Stimulated activated CD8-positive, alpha-beta memory T cell treated with anti-CD3 and anti-CD28 coated beads, Interleukin-12 subunit alpha, Interleukin-12 subunit beta, amount 100 ng/mL, for 24 hours (primary cell): Measurements from ENCODE around the gene KRTAP10-9.
"Not testable (repeated sequence)": the region's sequence is repeated elsewhere in the genome, so short reads cannot be mapped to it uniquely, and the experiment has no call there.

Experiments
- DNase-seq: peaks from one replicate; pipeline ENCODE4 v3.0.0-alpha.2; 2020; ENCODE audit errors: extremely low read depth

Gene KRTAP10-9

GRCh38 chr21:44614961-44615391, 11.9 kb upstream of the KRTAP10-9 start:
- DNase-seq, result no peak

GRCh38 chr21:44615466-44615865, 11.4 kb upstream of the KRTAP10-9 start:
- DNase-seq, result no peak

DNA sequence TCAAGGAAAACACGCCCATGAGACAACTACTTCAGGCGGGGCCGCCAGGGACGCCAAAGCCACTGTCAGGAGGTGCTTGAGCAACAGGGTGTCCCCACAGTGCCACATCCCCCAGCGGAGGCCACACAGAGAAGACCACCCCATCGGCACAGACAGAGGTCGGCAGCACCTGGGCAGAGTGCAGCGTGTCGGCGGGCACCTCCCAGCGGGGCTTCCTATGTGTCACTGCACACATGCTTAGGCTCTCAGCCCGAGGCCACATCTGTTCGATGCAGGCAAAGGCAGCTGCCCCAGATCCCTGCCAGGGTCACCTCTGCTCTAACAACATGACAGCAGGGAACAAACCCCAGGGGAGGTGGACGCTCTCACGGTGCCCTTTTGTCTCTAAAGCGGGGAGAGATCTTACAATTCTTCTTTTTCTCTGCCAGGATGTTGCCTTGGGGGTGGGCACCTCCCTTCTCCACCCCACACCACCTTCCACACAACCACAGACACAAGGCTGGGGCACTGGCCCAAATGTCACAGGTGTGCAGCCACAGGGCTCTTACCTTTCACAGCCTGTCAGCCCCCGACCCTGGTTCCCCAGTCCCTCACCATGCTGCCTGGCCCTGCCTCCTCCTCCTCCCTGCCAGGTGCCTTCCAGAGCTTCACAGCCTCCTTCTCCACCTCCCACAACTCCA, 10.8 kb upstream of the KRTAP10-9 start:
- no peak for DNase-seq

DNA sequence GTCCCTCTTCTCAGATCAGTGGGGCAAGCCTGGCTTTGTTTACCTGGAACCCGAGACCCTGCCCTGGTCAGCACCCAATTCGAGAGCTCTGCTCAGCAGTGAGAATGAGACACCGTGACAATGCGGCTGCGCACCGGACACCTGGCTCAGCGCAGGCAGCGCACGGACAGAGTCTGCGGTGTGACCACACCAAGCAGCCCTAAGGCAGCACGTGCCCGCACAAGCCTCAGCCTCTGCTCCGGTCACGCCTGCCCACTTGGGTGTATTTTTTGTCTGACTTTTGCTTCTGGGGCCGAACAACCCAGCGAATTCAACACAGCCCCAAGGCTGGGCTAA, 10.3 kb upstream of the KRTAP10-9 start:
- no peak for DNase-seq

DNA sequence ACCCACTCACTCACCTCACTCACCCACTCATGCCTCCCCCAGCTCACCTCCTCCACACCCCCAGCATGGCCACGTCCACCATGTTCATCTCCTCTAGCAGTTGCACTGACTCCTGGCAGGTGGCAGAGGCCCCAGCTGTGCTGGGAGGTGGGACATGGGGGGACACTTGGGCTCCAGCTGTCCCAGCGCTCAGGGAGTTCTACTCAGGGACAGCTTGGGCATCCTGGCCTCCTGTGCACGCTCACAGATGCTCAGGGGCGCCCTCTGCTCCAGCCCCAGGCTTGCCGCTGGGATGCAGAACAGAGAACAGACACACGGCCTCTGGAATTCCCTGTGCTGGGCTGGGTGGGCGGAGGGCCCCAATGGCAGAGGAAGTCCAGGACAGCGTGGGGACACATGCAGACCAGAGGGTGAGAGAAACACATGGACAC, 9.8 kb upstream of the KRTAP10-9 start:
- DNase-seq, result no peak

DNA sequence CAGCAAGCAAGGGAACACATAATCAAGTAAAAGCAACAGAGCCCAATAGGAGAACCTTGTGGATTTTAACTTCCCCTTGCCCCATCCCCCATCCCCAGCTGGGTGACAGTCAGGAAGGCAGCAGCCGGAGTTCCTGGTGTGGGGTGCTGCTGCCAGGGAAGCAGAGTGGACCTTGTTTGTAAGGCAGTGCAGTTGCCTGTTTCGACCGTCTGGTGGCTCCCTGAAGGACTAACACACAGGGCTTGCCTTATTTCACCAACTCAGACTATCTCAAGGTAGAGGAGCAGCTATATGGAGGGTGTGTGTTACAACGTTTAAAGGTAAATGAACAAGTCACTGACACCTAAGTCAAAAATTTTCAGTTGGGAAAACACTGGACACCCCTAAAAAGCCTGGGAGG, 8.4 kb upstream of the KRTAP10-9 start:
- DNase-seq, result no peak

- DNase-seq, result peak; percentile 12
Measured at GRCh38 chr21:44618909-44619308, 8.0 kb upstream of the KRTAP10-9 start.

- DNase-seq, result no peak
Measured at GRCh38 chr21:44619886-44620285, 7.0 kb upstream of the KRTAP10-9 start.

- no peak for DNase-seq
Measured at GRCh38 chr21:44623575-44623974, 3.3 kb upstream of the KRTAP10-9 start.

DNA sequence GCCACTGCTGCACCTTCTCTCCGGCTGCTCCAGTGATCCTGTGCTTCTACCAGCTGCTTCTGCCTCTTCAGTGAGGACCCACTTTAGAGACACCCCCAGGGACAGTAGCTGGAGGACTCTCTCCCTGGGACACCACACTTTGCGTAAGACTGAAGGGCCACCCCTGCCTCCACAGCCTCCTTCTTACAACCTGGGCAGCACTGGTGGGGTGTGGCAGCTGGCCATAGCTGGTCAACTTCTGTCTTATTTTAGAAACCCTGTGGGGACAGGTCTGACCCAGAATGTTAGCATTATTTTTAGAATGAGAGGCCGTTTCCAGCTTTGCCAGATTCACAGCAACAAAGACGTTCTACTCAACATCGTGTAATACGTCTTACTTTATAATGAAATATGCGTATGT, 1.1 kb upstream of the KRTAP10-9 start:
- no peak for DNase-seq

DNA sequence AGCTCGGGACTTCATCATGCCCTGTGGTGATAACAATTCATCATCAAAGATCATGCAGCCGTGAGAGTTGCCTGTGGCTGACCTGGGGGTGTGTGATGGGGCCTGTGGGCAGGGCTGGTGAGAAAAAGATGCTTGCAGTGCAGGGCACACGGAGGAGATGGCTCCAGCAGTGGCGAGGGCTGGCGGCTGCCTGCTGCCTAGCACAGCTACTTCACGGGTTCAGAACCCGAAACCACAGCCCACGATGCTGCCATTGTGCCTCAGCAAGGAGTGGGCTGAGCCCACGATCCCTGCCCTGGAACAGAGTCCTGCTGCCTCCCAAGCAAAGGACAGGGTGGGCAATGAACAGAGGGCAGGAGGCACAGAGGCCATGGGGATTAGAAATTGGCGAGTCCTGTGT, 631 bp upstream of the KRTAP10-9 start:
- DNase-seq, result no peak

- DNase-seq, result not testable (repeated sequence)
Measured at GRCh38 chr21:44627181-44627822, 409 bp downstream of the KRTAP10-9 start.

DNA sequence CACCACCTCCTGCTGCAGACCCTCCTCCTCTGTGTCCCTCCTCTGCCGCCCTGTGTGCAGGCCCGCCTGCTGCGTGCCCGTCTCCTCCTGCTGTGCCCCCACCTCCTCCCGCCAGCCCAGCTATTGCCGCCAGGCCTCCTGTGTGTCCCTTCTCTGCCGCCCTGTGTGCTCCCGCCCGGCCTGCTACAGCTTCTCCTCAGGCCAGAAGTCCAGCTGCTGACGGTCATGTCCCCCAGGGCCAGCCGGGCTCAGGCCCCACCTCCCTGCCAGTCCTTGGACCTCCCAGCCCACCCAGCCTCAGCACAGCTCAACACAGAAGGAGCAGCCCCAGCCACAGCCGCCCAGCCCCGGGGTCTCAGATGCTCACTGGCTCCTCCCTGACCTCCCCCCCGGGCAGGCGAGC, 939 bp downstream of the KRTAP10-9 start:
- DNase-seq, result not testable (repeated sequence)

DNA sequence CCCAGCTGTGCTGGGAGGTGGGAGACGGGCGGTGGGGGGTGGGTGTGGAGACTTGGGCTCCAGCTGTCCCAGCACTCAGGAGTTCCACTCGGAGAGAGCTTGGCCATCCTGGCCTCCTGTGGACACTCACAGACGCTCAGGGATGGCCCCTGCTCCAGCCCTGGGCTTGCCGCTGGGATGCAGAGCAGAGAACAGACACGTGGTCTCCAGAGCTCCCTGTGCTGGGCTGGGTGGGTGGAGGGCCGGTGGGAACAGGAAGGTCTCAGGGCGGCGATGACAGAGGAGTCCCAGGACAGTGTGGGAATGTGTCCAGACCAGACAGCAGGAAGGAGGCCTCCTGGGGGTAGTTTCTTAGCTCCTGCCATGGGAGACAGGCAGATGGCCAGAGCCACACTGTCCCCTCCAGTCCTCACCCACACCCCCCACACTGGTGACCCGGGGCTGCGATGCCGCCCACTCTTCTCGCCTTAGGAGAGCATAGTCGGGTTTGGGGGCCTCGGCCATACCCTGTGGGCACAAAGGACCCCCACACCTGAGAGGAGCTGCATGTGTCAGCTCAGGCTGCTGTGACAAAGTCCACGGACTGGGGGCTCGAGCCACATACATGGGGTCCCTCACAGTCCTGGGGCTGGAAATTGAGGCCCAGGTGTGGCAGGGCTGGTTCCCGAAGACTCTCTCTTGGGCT, 2.0 kb downstream of the KRTAP10-9 start:
- no peak for DNase-seq

- DNase-seq, result no peak
Measured at GRCh38 chr21:44630440-44630839, 3.5 kb downstream of the KRTAP10-9 start.

- DNase-seq, result no peak
Measured at GRCh38 chr21:44632067-44632466, 5.2 kb downstream of the KRTAP10-9 start.

DNA sequence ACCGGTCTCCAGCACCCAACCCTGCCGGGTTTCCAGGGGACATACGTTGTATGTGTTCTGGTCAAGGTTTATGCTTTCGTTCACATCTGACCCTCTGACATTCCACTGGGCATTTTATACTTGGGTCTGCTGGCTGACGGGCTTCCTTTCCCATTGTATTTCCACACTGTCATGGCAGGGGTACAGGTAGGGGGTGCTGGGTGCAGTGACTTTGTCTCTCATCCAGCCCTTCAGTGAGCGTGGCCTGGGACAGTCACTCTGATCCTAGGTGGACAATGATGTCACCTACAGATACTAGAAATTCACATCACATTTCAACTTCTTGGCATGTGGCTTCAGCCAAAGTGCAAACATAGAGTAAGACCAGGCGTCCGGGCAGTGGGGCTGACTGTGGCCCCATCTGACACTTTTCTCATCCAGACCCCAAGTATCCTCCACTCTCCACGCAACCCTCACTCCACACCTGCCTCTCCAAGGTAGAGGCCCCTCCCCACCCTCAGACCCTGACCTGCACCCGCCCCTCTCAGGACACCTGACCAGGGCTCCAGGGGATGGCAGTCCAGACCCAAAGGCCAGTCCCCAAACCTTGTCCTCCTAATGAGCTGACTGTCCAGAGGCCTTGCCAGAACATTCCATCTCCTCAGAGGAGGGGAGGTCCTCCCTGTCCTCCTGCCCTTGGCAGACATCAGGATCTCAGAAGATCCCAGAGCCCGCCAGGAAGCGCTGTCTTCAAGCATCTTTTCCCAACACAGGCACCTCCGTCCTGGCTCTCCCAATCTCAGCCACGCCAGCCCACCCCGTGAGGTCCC, 9.5 kb downstream of the KRTAP10-9 start:
- no peak for DNase-seq

GRCh38 chr21:44637018-44637850, 10.3 kb downstream of the KRTAP10-9 start, which contains the start of gene KRTAP10-10:
Gene KRTAP10-10 (plus strand): TSS chr21:44637356. CDS start chr21:44637418, 62 bp downstream.
- DNase-seq, result no peak

DNA sequence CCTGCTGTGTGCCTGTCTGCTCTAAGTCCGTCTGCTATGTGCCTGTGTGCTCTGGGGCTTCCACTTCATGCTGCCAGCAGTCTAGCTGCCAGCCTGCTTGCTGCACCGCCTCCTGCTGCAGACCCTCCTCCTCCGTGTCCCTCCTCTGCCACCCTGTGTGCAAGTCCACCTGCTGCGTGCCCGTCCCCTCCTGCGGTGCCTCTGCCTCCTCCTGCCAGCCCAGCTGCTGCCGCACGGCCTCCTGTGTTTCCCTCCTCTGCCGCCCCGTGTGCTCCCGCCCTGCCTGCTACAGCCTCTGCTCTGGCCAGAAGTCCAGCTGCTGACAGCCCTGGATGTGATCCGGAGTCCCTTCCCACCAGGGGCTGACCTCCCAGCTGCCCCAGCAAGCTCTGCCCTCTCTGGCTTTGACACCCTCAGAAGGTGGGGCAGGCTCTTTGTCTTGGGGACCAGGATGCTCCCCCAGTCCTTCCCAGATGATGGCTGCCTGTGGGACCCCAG, 11.0 kb downstream of the KRTAP10-9 start:
- not testable (repeated sequence) for DNase-seq

DNA sequence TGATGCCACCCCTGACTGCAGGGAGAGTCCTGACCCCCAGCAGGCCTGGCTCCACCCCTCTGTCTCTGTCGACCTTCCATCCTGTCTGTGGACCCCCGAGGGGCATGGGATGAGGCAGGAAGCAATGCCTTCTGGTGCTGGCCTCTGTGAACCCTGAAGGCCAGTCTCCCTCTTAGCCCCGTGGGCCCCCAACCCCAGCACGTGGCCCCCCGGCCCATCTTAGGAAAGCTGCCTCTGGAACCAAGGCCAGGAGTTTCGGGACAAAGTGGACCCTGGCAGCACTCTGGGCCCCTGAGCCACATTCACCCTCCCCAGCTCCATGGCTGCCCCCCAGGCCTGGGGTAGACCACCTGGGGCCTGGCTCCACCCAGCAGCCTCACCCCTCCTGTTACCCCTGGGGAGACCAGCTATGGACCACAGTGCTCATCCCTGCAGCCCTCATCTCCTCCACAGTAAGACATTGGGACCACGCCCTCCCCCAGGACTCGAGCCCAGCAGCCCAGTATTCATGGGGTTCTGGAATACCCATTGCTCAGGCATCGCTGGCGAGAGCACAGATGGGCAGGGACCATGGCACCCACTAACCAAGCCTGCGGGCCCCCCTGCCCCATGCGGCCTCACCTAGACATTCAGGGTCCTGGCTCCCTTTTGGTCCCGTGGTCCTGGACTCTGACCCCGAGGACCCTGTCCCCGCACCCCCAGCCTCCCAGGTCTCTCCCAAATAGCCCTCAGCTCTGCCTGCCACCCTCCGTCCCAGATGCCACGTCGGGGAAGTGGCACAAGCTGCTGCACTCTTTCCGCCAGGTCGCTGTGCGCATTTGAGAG, 11.8 kb downstream of the KRTAP10-9 start:
- DNase-seq, result not testable (repeated sequence)
